HG03469 (cell line): ENCODE results near the gene DDX18.

ENCODE experiments used
- ATAC-seq: cut with Tn5 transposase; IDR thresholded peaks from one replicate; pipeline ENCODE4 v1.9.1; 2021; ENCODE audit warnings: mild to moderate bottlenecking, moderate library complexity, moderate number of reproducible peaks; ENCODE audit not compliant: unreplicated experiment

The DDX18 gene

DNA sequence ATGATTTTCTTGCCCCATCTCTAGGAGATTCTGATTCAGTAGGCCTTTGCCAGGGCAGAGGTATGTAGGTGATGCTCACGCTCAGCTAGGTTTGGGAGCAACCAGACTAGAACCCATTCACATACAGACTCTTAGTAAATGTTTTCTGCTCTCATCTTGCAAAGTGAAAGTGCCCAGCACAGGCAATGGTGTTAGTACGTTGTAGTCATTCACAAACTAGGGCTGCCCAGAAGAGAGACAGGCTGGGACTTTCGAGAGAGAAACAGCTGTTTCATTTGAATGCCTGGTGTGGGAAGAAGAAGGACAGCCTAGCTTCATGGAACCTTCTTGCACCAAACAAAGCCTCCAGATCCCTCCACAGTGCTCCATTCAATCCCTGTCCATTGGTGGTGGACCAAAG lies 19.4 kb downstream of the DDX18 start:
- peak; percentile 45 for ATAC-seq

DNA sequence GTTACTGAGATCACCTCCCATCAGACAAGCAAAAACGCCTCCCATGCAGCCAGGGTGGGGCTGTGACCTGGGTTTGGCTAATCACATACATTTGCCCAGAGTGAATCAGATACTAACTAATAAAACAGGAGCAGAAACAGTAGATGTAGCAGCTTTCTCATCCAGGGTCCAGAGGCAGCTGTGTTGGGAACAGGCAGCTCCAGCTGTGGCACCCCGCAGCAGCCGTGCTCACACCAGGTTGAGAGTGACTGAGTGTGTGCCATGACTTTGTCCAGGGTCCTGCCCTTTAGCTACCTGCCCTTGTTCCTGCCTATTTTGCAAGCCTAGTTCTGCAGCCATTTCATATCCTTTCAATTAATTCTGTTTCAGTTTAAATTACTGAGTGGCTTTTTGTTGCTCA lies 20.5 kb downstream of the DDX18 start:
- ATAC-seq, result no peak

DNA sequence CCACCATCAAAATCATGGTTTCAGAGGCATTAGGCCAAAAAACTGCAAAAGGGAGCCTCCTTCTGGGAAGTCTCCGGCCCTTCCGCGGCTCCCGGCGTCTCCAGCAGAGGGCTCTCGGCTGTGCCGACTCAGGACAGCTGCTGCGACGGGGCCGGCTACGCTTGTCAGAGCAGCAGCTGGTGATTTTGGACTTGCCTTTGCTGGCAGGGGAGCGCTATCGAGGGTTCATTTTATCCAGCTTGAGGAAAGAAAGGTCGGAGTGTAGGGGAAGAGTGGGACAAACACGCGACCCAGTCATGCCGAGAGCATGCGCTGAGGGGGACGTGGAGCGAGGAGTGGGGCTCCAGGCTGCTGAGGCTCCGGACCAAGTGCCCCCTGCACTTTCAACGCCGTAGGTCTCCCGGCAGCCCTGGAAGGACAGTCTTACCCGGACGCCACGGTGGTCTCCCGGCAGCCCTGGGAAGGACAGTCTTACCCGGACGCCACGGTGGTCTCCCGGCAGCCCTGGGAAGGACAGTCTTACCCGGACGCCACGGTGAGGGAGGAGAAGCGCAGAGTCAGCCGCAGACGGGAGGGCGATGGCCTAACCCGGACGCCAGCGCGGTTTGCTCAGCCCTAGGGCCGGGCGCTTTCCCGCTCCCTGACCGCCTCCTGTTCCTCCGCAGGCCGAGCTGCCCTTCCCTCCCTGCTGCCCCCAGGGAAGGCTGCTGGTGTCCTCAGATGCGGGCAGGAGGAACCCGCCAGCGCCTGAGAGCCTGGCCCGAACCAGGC lies 21.7 kb downstream of the DDX18 start:
- ATAC-seq, result peak; percentile 75

DNA sequence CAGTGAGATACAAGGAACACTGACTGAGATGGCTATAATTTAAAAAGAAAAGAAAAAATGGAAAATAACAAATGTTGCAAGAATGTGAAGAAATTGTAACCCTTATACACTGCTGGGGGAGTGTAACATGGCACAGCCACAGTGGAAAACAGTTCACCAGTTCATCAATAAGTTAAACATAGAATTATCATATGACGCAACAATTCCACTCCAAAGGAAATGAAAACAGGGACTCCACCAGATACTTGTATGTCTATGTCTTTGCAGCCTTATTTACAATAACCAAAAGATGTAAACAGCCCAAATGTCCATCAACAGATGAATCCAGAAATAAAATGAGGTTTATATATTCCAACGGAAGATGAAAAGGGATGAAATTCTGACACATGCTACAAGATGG lies 30.8 kb downstream of the DDX18 start:
- no peak for ATAC-seq

DNA sequence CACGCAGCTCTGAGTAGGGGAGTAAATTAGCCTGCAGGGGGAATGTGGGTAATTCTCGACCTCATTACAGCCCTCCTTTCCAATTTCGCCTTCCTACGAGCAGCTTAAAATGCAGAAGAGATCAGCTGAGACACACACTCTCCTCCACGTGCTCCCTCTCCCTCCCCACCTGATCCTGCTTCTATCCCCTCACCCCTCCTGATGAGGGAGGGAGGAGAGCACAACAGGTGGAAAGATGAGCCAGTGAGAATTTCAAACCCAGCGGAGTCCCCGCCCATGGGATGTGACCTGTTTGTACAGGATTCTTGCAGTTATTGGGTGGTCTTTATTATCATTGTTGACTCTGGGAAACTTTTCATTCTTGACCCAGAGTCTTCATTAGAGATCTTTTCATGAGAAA lies 35.5 kb downstream of the DDX18 start:
- no peak for ATAC-seq

DNA sequence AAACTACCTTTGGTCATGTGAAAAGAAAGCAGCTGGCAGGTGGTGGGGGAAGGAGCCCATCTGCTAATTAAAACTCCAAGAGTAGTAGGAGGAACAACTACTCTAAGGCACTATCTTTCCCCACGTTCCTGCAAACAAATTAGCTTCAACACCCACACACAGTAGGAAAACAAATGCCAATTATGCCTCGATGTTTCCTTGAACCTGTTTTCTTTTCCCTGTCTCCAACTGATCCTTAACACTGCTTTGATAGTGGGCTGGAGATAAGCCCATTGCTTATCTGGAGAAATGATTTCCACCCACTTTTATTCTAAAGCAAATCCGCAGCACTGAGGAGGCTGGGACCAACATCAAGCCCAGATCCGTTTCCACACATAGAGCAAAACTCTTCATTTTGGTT lies 36.0 kb downstream of the DDX18 start:
- no peak for ATAC-seq

DNA sequence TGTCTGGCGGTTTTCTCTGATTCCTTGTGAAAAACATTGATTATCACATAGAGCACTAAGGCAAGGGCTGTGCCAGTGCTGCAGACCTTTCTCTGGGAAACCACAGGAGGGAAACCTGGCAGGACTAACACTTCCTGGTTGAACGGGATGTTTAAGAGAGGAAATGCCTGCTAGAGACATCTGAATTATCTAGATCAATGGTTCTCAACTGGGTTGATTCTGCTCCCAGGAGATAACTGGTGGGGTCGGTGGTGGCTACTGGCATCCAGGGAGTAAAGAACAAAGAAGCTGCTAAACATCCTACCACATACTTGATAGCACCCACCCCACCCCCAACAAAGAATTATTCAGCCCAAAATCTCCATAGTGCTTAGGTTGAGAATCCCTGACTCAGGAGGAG lies 37.5 kb downstream of the DDX18 start:
- no peak for ATAC-seq

DNA sequence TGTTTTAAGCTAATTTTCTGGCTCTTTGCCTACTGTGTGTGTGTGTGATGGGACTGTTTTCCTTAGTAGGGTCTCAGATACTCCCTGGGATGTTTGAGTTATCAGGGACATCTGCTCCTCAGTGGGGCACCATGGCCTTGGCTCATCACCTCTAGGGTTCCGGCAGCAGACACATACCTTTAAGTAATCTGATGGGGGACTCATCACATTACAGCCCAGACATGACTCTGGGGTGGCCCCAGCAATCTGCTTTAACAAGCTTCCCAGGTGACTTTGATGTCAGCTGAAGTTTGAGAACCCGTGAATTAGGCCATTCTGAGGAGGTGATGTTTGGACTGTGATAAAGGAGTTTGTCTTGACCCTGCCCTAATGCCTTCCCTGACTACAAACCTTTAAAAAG lies 38.8 kb downstream of the DDX18 start:
- no peak for ATAC-seq

DNA sequence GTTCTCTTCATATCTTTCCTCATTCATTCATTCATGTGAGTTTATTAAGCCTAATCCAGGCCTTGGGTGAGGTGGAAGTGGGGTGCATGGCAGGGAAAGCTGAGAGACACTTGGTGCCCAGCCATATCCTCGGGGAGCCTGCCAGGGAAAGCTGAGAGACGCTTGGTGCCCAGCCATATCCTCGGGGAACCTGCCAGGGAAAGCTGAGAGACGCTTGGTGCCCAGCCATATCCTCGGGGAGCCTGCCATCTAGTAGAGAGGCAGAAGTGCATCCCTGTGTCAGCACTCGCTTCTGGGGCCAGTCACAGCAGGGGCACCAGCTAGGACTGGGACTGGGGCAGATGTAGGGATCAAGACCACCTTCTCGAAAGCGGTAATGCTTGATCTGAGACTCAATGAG lies 39.4 kb downstream of the DDX18 start:
- ATAC-seq, result no peak

DNA sequence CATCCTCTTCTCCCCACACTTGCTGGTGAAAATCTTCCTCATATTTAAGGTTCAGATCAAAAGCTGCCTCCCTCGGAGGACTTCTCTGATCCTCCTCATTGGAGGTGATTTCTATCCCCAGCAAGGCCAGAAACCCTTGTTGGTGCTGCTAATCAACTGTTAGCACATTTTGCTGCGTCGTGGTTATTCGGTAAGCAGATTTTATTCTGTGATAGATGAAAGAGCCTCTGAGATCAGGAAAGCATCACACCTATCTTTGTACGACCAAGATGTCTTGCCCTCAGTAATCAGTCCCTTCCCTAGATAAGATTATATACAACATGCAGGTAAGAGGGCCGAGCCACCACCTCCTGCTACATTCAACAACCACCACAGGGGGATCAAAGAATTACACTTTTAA lies 40.1 kb downstream of the DDX18 start:
- no peak for ATAC-seq

DNA sequence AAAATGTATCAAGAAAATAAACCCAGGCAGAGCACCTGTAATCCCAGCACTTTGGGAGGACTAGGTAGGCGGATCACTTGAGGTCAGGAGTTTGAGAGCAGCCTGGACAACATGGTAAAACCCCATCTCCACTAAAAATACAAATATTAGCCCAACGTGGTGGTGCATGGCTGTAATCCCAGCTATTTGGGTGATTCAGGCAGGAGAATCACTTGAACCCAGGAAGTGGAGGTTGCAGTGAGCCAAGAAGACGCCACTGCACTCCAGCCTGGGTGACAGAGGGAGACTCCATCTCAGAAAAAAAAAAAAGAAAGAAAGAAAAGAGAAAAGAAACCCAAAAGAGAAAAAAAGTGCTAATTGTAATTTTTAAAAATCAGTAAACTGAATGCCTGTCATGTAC lies 41.4 kb downstream of the DDX18 start:
- ATAC-seq, result no peak

DNA sequence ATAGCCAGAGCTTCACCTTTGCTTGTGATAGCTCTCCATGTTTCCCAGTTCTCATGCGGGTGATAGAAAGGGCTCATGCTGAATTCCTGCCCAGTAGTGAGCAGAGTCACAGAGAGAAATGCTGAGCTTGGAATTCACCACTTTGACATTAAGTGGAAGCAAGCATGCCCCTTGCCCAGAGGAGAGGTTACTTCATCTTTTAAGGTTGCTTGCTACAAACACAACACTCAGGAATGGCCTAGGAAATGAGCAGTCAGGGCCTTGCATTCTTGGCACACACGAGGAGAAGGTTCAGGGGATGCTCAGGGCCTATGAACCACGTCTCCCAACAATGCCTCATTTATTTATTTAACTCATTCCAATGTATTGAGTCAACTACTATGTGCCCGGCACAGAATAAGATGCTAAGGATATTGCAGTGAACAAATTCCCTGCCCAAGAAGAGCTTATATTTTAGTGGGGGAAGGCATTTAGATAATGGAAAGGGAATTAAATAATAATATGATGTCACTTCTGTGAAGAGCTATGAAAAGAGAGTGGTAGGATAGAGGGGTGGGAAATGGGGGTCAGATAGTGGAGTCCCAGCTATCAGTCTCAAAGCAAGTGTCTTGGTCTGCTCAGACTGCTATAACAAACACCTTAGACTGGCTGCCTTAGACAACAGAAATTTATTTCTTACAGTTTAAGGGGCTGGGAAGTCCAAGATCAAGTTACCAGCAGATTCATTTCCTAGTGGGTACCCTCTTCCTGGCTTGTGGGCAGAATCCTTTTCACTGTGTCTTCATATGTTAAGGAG lies 42.1 kb downstream of the DDX18 start:
- ATAC-seq, result no peak

DNA sequence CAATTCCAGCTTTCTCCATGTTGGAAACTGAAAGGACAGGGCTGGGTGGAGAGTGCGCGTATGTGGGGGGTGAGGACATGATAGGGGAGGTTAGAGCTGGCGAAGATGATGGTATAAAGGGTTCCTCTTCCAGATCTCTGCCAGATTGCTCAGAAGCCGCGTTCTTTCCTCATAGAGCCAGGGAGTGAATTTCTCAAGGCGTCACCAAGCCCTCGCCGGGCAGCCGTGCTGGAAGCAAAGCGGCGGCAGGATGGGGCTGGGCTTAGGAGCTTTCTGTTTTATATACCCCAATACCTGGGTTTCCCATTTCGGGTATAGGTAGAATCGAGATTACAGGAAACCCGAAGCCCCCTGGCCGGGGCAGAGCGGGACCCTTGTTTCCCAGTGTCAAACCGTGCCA lies 43.8 kb downstream of the DDX18 start:
- ATAC-seq, result no peak

DNA sequence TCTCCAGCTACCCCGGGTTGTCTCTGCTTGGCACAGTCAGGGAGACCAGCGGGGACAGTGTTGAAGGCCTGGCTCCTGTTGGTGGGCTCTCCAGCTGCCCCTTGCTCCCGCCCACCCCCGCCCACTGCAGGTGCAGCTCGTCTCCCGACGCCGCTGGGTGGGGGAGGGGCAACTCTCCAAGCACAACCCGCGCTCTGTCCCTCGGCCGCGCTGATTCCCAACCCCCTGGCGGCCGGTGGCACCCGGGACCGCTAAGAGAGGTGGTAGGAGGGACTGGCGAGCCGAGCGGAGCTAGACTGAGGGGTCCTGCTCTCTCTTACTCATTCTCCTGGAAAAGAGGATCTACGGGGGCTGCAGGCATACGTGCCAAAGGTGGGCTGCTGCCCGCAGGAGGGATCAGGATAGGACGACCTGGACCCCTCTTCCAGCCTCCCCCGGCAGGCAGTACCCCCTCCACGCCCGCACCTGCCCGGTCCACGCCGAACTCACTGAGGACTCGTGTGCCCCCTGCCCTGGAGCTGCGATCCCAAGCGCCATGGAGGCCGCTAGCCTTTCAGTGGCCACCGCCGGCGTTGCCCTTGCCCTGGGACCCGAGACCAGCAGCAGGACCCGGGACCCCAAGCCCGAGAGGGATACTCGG lies 44.5 kb downstream of the DDX18 start:
- no peak for ATAC-seq

DNA sequence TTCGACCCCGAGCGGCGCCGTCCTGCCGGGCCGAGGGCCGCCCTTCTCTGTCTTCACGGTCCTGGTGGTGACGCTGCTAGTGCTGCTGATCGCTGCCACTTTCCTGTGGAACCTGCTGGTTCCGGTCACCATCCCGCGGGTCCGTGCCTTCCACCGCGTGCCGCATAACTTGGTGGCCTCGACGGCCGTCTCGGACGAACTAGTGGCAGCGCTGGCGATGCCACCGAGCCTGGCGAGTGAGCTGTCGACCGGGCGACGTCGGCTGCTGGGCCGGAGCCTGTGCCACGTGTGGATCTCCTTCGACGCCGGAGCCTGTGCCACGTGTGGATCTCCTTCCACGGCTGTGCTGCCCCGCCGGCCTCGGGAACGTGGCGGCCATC lies 45.0 kb downstream of the DDX18 start:
- ATAC-seq, result no peak

DNA sequence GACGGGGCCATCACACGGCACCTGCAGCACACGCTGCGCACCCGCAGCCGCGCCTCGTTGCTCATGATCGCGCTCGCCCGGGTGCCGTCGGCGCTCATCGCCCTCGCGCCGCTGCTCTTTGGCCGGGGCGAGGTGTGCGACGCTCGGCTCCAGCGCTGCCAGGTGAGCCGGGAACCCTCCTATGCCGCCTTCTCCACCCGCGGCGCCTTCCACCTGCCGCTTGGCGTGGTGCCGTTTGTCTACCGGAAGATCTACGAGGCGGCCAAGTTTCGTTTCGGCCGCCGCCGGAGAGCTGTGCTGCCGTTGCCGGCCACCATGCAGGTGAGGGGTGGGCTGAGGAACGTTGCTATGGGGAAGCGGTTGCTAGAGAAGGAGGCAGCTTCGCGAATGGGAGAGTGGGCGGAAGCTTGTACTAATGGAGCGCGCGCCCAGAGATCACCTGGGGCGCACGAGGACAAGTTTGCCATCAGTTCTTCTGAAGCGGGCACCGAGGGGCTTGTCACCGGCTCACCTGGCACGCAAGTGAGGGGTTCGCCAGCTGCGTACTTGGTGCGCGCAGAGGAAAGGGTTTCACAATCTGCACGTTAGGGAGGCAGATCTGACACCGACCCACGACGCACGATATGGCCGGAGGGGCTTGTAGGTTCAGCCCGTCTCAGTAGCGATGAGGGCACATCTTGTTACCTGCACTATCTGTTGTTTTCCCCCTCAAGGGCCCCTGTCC lies 45.6 kb downstream of the DDX18 start:
- no peak for ATAC-seq

DNA sequence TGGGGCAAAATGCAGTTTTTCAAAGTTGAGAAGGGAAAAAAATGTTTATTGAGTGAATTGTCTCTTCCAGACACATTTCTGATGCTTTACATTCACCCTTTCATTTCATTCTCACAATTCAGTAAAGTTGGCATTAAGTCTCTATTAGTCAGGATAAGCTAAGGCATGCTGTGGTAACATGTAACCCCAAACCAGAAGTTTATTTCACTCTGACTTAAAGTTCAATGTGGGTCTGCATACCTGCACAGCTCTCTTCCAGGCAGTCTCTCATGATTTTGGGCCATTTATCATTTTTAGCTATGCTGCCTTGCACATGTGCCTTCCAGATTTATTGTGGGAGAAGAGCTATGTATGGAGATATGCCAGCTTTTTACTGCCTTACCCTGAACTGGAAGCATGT lies 48.0 kb downstream of the DDX18 start:
- ATAC-seq, result no peak

DNA sequence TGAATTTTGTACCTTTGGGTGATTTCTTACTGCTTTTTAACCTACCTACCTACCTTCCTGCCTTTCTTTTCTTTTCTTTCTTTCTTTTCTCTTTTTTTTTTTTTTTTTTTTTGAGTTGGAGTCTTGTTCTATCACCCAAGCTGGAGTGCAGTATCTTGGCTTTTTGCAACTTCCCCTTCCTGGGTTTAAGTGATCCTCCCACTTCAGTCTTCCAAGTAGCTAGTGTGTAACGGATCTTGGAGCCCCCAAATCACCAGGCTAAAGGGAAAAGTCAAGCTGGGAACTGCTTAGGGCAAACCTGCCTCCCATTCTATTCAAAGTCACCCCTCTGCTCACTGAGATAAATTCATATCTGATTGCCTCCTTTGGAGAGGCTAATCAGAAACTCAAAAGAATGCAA lies 61.3 kb downstream of the DDX18 start:
- ATAC-seq, result no peak

DNA sequence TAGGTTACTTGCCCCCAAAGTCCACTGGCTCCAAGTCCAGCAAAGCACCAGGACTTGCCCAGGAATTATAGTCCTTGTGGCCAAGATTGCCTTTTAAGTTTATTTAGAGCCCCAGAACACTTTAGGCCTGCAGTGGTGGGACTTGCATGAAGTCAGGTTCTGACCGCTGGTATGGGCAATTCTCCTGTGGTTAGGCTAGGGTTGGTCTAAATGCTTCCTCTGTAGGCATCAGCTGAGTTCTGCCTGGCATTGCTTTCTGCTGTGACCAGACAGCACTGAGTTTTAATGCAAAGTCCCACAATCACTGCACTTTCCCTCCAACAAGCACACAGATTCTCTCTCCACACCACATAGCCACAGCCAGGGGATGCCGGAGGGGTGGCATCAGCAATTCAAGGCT lies 64.5 kb downstream of the DDX18 start:
- ATAC-seq, result no peak
